Measurements from ENCODE around the gene PDHX.

The PDHX gene

GRCh38 chr11:34959770-34960169 is 43.4 kb downstream of the PDHX start:
- no peak overlapping the region for H2AFZ ChIP-seq (ENCODE audit: low read length)
- no peak overlapping the region for H3K27ac ChIP-seq (ENCODE audit: low read length)
- no peak overlapping the region for H3K4me3 ChIP-seq (ENCODE audit: low read length)
- H3F3A ChIP-seq (ENCODE audit: insufficient read depth, low read length): no peaks in the 10 kb centered on the region
- DNase-seq: no peak
- H3K4me2 ChIP-seq (ENCODE audit: low read depth, low read length): no peak overlapping the region
- no peaks in the 10 kb centered on the region for H3K9me2 ChIP-seq (replicated peaks; ENCODE audit: insufficient read depth, low read length)
- no peaks in the 10 kb centered on the region for H3K27me3 ChIP-seq (replicated peaks; ENCODE audit: insufficient read depth, low read length)
- H3K9me3 ChIP-seq (replicated peaks; ENCODE audit: insufficient read depth, low read length): no peaks in the 10 kb centered on the region
- H4K20me1 ChIP-seq (ENCODE audit: insufficient read depth, low read length): no peaks in the 10 kb centered on the region
- TF ChIP-seq, protein P1, sequence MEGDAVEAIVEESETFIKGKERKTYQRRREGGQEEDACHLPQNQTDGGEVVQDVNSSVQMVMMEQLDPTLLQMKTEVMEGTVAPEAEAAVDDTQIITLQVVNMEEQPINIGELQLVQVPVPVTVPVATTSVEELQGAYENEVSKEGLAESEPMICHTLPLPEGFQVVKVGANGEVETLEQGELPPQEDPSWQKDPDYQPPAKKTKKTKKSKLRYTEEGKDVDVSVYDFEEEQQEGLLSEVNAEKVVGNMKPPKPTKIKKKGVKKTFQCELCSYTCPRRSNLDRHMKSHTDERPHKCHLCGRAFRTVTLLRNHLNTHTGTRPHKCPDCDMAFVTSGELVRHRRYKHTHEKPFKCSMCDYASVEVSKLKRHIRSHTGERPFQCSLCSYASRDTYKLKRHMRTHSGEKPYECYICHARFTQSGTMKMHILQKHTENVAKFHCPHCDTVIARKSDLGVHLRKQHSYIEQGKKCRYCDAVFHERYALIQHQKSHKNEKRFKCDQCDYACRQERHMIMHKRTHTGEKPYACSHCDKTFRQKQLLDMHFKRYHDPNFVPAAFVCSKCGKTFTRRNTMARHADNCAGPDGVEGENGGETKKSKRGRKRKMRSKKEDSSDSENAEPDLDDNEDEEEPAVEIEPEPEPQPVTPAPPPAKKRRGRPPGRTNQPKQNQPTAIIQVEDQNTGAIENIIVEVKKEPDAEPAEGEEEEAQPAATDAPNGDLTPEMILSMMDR (IDR thresholded peaks at IDR 0.05; ENCODE audit: low read length): no peak
- no peak for TF ChIP-seq EZH2 (optimal IDR thresholded peaks at IDR 0.05; ENCODE audit: low read depth, low read length)
- TF ChIP-seq EZH2phosphoT487 (IDR thresholded peaks at IDR 0.05; ENCODE audit: low read length): no peak
- no peak overlapping the region for H3K9ac ChIP-seq (ENCODE audit: low read length)
- H3K36me3 ChIP-seq (replicated peaks; ENCODE audit: insufficient read depth, low read length): no peaks in the 10 kb centered on the region
- no peaks in the 10 kb centered on the region for H3K79me2 ChIP-seq (ENCODE audit: low read length)
- no peaks in the 10 kb centered on the region for H3K4me1 ChIP-seq (ENCODE audit: low read length)

- DNase-seq: no peak
- Histone ChIP-seq H3F3A (ENCODE audit: insufficient read depth, low read length) (no peaks in the 10 kb centered on the region), H3K4me2 (ENCODE audit: low read depth, low read length) (no peak overlapping the region), H3K36me3 (replicated peaks; ENCODE audit: insufficient read depth, low read length) (no peaks in the 10 kb centered on the region), H4K20me1 (ENCODE audit: insufficient read depth, low read length) (no peaks in the 10 kb centered on the region), H3K79me2 (ENCODE audit: low read length) (no peaks in the 10 kb centered on the region), H3K9ac (ENCODE audit: low read length) (no peak overlapping the region), H3K9me3 (replicated peaks; ENCODE audit: insufficient read depth, low read length) (no peaks in the 10 kb centered on the region), H3K9me2 (replicated peaks; ENCODE audit: insufficient read depth, low read length) (no peaks in the 10 kb centered on the region), H3K4me1 (ENCODE audit: low read length) (no peaks in the 10 kb centered on the region), H3K4me3 (ENCODE audit: low read length) (no peak overlapping the region), H2AFZ (ENCODE audit: low read length) (no peak overlapping the region), H3K27me3 (replicated peaks; ENCODE audit: insufficient read depth, low read length) (no peaks in the 10 kb centered on the region), H3K27ac (ENCODE audit: low read length) (no peak overlapping the region)
- TF ChIP-seq EZH2 (optimal IDR thresholded peaks at IDR 0.05; ENCODE audit: low read depth, low read length) (no peak), EZH2phosphoT487 (IDR thresholded peaks at IDR 0.05; ENCODE audit: low read length) (no peak)
- TF ChIP-seq, protein P1 (IDR thresholded peaks at IDR 0.05; ENCODE audit: low read length): no peak
These were observed 43.9 kb downstream of the PDHX start for GRCh38 chr11:34960277-34960676.

DNA sequence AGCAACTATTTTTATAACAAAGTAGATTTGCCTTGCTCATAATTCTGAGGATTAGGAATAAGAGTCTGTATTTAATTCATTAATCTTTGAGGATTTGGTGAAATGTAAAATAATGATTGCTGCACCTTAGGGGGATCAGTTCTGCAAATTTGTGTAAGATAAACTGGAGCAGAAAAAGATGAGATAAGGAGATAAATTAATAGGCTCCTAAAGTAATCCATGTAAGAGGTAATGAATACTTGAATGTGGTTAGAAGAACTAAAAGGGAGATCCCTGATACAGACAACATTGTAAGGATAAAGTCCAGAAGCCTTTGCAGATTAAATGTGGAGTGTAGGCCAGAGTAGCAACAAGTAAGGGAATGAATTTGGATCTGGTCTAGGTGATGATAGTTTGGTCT is 45.6 kb downstream of the PDHX start:
- Histone ChIP-seq H3F3A (ENCODE audit: insufficient read depth, low read length) (no peaks in the 10 kb centered on the region), H3K9me2 (replicated peaks; ENCODE audit: insufficient read depth, low read length) (no peaks in the 10 kb centered on the region), H4K20me1 (ENCODE audit: insufficient read depth, low read length) (no peaks in the 10 kb centered on the region), H3K36me3 (replicated peaks; ENCODE audit: insufficient read depth, low read length) (no peaks in the 10 kb centered on the region), H3K79me2 (ENCODE audit: low read length) (no peaks in the 10 kb centered on the region), H3K9me3 (replicated peaks; ENCODE audit: insufficient read depth, low read length) (no peaks in the 10 kb centered on the region), H2AFZ (ENCODE audit: low read length) (no peak overlapping the region), H3K27me3 (replicated peaks; ENCODE audit: insufficient read depth, low read length) (no peaks in the 10 kb centered on the region), H3K4me2 (ENCODE audit: low read depth, low read length) (no peak overlapping the region), H3K4me1 (ENCODE audit: low read length) (no peaks in the 10 kb centered on the region), H3K4me3 (ENCODE audit: low read length) (no peak overlapping the region), H3K9ac (ENCODE audit: low read length) (no peak overlapping the region), H3K27ac (ENCODE audit: low read length) (no peak overlapping the region)
- DNase-seq: no peak
- TF ChIP-seq EZH2phosphoT487 (IDR thresholded peaks at IDR 0.05; ENCODE audit: low read length): no peak
- no peak for TF ChIP-seq EZH2 (optimal IDR thresholded peaks at IDR 0.05; ENCODE audit: low read depth, low read length)

GRCh38 chr11:34963351-34963750 is 46.9 kb downstream of the PDHX start:
- no peak overlapping the region for H3K4me2 ChIP-seq (ENCODE audit: low read depth, low read length)
- H2AFZ ChIP-seq (ENCODE audit: low read length): no peak overlapping the region
- no peak overlapping the region for H3K9ac ChIP-seq (ENCODE audit: low read length)
- H3F3A ChIP-seq (ENCODE audit: insufficient read depth, low read length): no peaks in the 10 kb centered on the region
- H3K9me2 ChIP-seq (replicated peaks; ENCODE audit: insufficient read depth, low read length): no peaks in the 10 kb centered on the region
- H3K4me1 ChIP-seq (ENCODE audit: low read length): no peaks in the 10 kb centered on the region
- no peaks in the 10 kb centered on the region for H3K27me3 ChIP-seq (replicated peaks; ENCODE audit: insufficient read depth, low read length)
- TF ChIP-seq EZH2 (optimal IDR thresholded peaks at IDR 0.05; ENCODE audit: low read depth, low read length): no peak
- TF ChIP-seq, protein P1 (IDR thresholded peaks at IDR 0.05; ENCODE audit: low read length): no peak
- no peak for TF ChIP-seq EZH2phosphoT487 (IDR thresholded peaks at IDR 0.05; ENCODE audit: low read length)
- DNase-seq: no peak
- no peak overlapping the region for H3K4me3 ChIP-seq (ENCODE audit: low read length)
- no peak overlapping the region for H3K27ac ChIP-seq (ENCODE audit: low read length)
- H3K79me2 ChIP-seq (ENCODE audit: low read length): no peaks in the 10 kb centered on the region
- H3K36me3 ChIP-seq (replicated peaks; ENCODE audit: insufficient read depth, low read length): no peaks in the 10 kb centered on the region
- H4K20me1 ChIP-seq (ENCODE audit: insufficient read depth, low read length): no peaks in the 10 kb centered on the region
- H3K9me3 ChIP-seq (replicated peaks; ENCODE audit: insufficient read depth, low read length): no peaks in the 10 kb centered on the region
